ENCODE measurements around the gene ACVR1B.

Gene ACVR1B

DNA sequence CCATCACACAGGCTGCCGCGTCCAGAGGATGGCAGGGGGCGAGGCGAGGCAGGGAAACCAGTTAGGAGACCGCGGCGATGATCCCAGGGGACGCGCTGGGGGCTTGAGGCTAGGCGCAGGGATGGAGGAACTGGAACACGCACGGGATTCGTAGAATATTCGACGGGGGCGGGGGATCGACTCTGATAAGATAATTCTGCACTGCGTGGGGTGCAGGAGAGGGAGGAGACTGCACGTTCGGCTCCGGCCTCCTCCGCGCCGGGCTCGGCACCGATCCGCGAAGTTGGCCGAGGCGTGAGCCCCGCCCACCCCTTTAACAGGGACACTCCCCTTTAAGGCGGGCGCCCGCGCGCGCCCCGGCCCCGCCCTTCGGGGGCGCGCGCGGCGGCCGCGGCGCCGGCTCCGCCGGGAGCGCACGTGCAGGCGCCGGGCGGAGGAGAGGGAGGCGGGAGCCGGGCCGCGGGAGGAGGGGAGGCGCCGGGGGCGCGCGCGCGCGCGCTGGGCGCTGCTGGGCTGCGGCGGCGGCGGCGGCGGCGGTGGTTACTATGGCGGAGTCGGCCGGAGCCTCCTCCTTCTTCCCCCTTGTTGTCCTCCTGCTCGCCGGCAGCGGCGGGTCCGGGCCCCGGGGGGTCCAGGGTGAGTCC, at the start of gene ACVR1B:
Gene ACVR1B (plus strand): TSS at position 501 of the 644 bp plus-strand sequence. CDS start 45 bp downstream, at position 546.
- no peak for TF ChIP-seq CTCF (IDR thresholded peaks at IDR 0.05)
- H3K27ac ChIP-seq = peak within 1 kb of the TSS; percentile 93 to 95
- peak within 1 kb of the TSS; percentile 99 for H3K4me3 ChIP-seq
- DNase-seq (ENCODE audit: low spot score) = peak; percentile 92

GRCh38 chr12:51901881-51902280, 49.6 kb upstream of the ACVR1B start:
- Histone ChIP-seq H3K4me3 (no peak overlapping the region), H3K27ac (no peak overlapping the region)
- TF ChIP-seq CTCF (IDR thresholded peaks at IDR 0.05) = no peak
- DNase-seq (ENCODE audit: low spot score) = peak; percentile 28

DNA sequence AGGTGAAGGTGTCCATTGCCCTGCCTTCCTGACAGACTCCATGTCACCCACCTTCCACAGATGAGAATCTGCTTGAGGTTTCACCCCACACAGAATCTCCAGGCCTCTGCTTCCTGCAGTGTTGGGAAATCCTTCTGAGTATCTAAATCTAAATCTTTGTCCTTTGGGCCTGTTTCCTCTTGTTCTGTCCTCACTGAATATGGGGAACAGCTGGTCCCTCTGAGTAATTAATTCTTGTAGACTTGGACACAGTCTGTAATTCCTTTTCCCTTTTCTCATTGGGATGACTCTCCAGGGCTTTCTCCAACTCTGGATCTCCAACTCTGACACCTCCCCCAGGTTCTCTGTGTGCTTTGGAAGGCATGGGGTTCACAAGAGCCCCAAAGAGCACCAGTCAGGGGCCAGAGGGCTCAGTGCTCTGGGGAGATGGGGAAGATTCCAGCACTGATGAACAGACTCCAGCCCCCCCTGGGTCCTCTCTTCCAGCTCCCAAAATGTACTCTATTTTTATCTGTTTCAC, 46.5 kb upstream of the ACVR1B start:
- peak overlapping the region; percentile 58 to 90 for H3K27ac ChIP-seq
- TF ChIP-seq CTCF (IDR thresholded peaks at IDR 0.05) = no peak
- DNase-seq (ENCODE audit: low spot score) = no peak
- no peak overlapping the region for H3K4me3 ChIP-seq

DNA sequence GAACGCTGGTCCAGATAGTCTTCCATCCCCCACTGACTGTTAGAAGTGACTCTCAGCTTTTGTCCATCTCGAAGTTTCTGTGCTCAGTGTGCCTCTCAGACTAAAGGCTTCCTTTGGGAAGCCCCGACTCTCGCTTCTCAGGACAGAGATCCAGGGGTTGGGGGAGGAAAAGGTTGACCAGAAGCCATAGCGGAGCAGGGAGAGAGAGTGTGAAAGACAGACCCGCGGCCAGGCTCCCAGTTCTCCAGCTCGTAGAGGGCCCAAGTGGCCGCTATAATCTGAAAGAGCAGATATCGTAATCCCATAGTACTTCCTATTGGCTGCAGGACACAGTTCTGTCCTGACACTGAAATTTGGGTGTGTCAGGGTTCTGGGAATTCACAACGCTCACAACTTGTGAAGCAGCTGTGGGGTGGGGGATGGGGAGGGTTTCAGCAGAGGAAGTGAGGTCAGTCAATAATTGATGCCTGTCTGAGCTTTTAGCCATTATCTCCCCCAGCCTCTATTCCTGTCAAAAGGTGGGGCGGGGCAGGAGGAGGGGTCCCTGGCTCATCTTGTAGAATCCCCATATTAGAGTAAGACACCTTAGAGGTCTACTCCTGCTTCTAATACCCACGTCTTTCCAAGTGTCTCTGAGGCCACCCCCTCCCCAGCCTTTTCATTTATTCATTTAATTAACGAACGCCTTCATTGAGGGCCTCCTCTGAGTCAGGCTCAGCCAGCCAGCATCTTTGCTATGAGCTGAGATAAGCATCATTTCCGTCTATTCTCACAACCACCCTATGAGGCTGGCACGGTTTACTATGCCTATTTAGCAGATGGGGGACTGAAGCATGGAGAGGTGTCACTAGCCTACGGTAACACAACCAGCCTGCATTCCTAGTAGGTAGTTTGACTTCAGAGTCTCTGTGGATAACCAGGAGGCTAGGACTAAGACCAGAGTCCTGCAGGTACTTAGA, 45.7 kb upstream of the ACVR1B start:
- no peak for TF ChIP-seq CTCF (IDR thresholded peaks at IDR 0.05)
- H3K27ac ChIP-seq = peak overlapping the region; percentile 58 to 90
- H3K4me3 ChIP-seq = peak overlapping the region; percentile 81
- peak; percentile 76 for DNase-seq (ENCODE audit: low spot score)

GRCh38 chr12:51906430-51907082, 44.9 kb upstream of the ACVR1B start:
- H3K4me3 ChIP-seq = peak overlapping the region; percentile 81
- peak; percentile 69 for DNase-seq (ENCODE audit: low spot score)
- no peak for TF ChIP-seq CTCF (IDR thresholded peaks at IDR 0.05)
- peak overlapping the region; percentile 58 to 90 for H3K27ac ChIP-seq

DNA sequence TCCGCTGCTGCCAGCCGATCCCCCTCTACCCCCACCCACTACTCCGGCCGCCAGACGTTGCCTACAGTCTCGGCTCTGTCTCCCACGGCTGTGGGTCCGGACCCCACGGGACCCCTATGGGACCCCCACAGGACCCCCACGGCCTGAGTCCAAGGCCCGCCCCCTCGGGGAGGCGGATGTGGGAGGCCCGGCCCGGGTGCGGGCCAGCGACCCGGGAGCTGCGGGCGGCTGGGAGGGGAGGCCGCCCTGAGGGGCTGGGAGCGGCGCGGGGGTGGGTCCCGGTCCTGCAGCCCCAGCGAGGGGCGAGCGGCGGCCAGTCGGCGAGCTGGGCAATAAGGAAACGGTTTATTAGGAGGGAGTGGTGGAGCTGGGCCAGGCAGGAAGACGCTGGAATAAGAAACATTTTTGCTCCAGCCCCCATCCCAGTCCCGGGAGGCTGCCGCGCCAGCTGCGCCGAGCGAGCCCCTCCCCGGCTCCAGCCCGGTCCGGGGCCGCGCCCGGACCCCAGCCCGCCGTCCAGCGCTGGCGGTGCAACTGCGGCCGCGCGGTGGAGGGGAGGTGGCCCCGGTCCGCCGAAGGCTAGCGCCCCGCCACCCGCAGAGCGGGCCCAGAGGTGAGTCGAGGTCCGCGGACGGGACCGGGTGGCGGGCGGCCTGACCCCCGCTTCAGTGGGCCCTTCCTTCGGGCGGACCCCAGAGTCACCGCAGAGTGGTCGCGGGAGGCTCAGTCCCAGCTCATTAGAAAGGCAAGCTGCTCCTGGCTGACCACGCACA, 44.2 kb upstream of the ACVR1B start, which contains the start of gene ACVRL1:
Gene ACVRL1 (plus strand): TSS at position 422 of the 773 bp plus-strand sequence. CDS start 4,971 bp downstream, outside the sequence.
- DNase-seq (ENCODE audit: low spot score) = no peak
- no peak for TF ChIP-seq CTCF (IDR thresholded peaks at IDR 0.05)
- Histone ChIP-seq H3K27ac (peak within 1 kb of the TSS; percentile 58 to 90), H3K4me3 (peak within 1 kb of the TSS; percentile 81)
